ENCODE data around the gene PHF13. TPM values are rescaled to one million over a fixed set of nuclear protein-coding genes. Genes with fewer than 3 reads are reported as not detected.

The PHF13 gene
- total and polyA plus RNA-seq, 2 of the 4 experiments (the other 2 are of a cell fraction) = 7.3 to 9.8 TPM

GRCh38 chr1:6585081-6585722, 28.3 kb upstream of the PHF13 start:
- Histone ChIP-seq H3K4me2 (ENCODE audit: low read depth, low read length) (no peak overlapping the region), H3K18ac (ENCODE audit: low read depth, low read length) (no peak overlapping the region), H3K27me3 (ENCODE audit: control insufficient read depth, insufficient read depth, low read length) (no peaks in the 10 kb centered on the region), H2AK9ac (replicated peaks; ENCODE audit: low read depth, low read length, poor library complexity) (no peak overlapping the region), H2BK20ac (ENCODE audit: low read depth, low read length) (no peak overlapping the region), H3K4ac (ENCODE audit: low read depth, low read length) (no peak overlapping the region), H3K79me1 (ENCODE audit: low read depth in 1 of 2, low read length in 2 of 2) (peaks cover 15 to 55% of the 10 kb centered on the region in 2 experiments), H2AK5ac (ENCODE audit: low read depth, low read length) (no peak overlapping the region), H4K8ac (ENCODE audit: low read depth in 2 of 2, low read length in 2 of 2) (no peak overlapping the region), H2BK120ac (ENCODE audit: low read depth, low read length) (no peak overlapping the region), H3K23ac (ENCODE audit: low read depth, low read length) (no peak overlapping the region), H3K14ac (replicated peaks; ENCODE audit: low read depth, low read length) (no peak overlapping the region), H3K4me1 (ENCODE audit: control insufficient read depth, insufficient read depth, low read length) (peaks cover 7% of the 10 kb centered on the region), H2BK5ac (ENCODE audit: low read depth, low read length, poor library complexity, severe bottlenecking) (no peak overlapping the region), H3K9me3 (ENCODE audit: control insufficient read depth, insufficient read depth, low read length) (no peaks in the 10 kb centered on the region), H3K4me3 (ENCODE audit: insufficient read depth, low read depth, low read length) (no peak overlapping the region), H3K9ac (ENCODE audit: low read depth, low read length) (no peak overlapping the region), H4K91ac (ENCODE audit: insufficient read depth, low read depth, low read length) (no peak overlapping the region), H4K5ac (ENCODE audit: low read depth, low read length) (no peak overlapping the region), H2AFZ (replicated peaks; ENCODE audit: low read length, poor library complexity) (no peak overlapping the region), H3K36me3 (ENCODE audit: control insufficient read depth, insufficient read depth, low read length) (peaks cover 34% of the 10 kb centered on the region), H2BK15ac (ENCODE audit: low read depth, low read length) (no peak overlapping the region), H3K27ac (ENCODE audit: insufficient read depth, low read length) (no peak overlapping the region), H3K9me1 (ENCODE audit: insufficient read depth, low read length) (peaks cover 11% of the 10 kb centered on the region; the same call in 1 of the 2 replicates), H3K56ac (ENCODE audit: extremely low read depth, insufficient read depth, low read length) (no peak overlapping the region), H4K20me1 (ENCODE audit: insufficient read depth, low read length) (peaks cover 32% of the 10 kb centered on the region)
- ChIA-PET CTCF (no interaction called here), POLR2A (ENCODE audit: unreplicated experiment) (no interaction called here)
- in situ Hi-C loops (cut with MboI; ENCODE audit: low sequenced_read_pairs) (no loop called here), dilution Hi-C loops (cut with HindIII; ENCODE audit: low sequenced_read_pairs, unreplicated experiment) (no loop called here), intact Hi-C loops (cut with micrococcal nuclease) (no loop called here)
- no peak for DNase-seq
- TF ChIP-seq NFE2L2 (IDR thresholded peaks at IDR 0.05; ENCODE audit: low read depth, low read length) = no peak
- TF ChIP-seq CTCF (conservative IDR thresholded peaks at IDR 0.05; ENCODE audit: low read depth, low read length) = no peak
- 78% methylated on average over 5 of the region's 12 CpGs; no CpG with 5 or more reads in 1 of the 2 experiments for WGBS, 2 experiments (ENCODE audit: extremely low coverage in 2 of 2, insufficient read length in 1 of 2)
- no TSS peak for BruUV-seq (replicated peaks)
- no peak for ATAC-seq (ENCODE audit: low read depth)
